CD4-positive, alpha-beta T cell (primary cell): Measurements from ENCODE around the gene FARP1. TPM values are rescaled to one million over a fixed set of nuclear protein-coding genes. Genes with fewer than 3 reads are reported as not detected.

Experiments used
- ATAC-seq: fragments of 200-7000 bp; cut with Tn5 transposase; one replicate; pipeline ENCODE4 v1.10.0; 2022; ENCODE audit warnings: mild to moderate bottlenecking; ENCODE audit not compliant: poor library complexity
- CTCF ChIA-PET: fragments of 350-600 bp; sonication (Branson Sonifier 250); formaldehyde crosslinking; loops from one replicate; lab custom pipeline; 2021; ENCODE audit warnings: antibody characterized with exemption, inconsistent platforms; lab: Charles Lee
- POLR2A ChIA-PET: fragments of 350-600 bp; sonication (Branson Sonifier 250); formaldehyde crosslinking; loops from one replicate; lab custom pipeline; 2021; ENCODE audit warnings: antibody characterized with exemption, inconsistent platforms; lab: Charles Lee
- DNase-seq, 14 experiments: peaks; one replicate each; pipeline ENCODE4 v3.0.0-alpha.2; 2013 to 2020; ENCODE audit warnings: mixed read lengths in 2 of 14
- H3K27ac ChIP-seq, 2 donors: one replicate each; pipeline versions ENCODE4 v1.5.1 to v1.7.0; 2013; ENCODE audit warnings: low read length in 2 of 2, low read depth in 1 of 2, mild to moderate bottlenecking in 1 of 2
- H3K27me3 ChIP-seq, 2 experiments: 1 replicate in 1 of 2; 2 replicates in 1 of 2; pipeline versions ENCODE4 v1.6.1 to v1.7.0; 2013; ENCODE audit warnings: low read length in 2 of 2, control low read depth in 1 of 2, mild to moderate bottlenecking in 1 of 2, moderate library complexity in 1 of 2; ENCODE audit not compliant: insufficient read depth in 2 of 2, control insufficient read depth in 1 of 2
- H3K36me3 ChIP-seq: one replicate; pipeline ENCODE4 v1.6.1; 2013; ENCODE audit warnings: low read length, control low read depth; ENCODE audit not compliant: insufficient read depth
- H3K4me1 ChIP-seq: one replicate; pipeline ENCODE4 v1.6.1; 2013; ENCODE audit warnings: low read length, control low read depth; ENCODE audit not compliant: insufficient read depth
- H3K4me3 ChIP-seq: one replicate; pipeline ENCODE4 v1.5.1; 2013; ENCODE audit warnings: mild to moderate bottlenecking, low read length, moderate library complexity
- H3K9me3 ChIP-seq, 2 experiments: 1 replicate in 1 of 2; 2 replicates in 1 of 2; pipeline versions ENCODE4 v1.6.1 to v1.7.0; 2013; ENCODE audit warnings: low read length in 2 of 2, mild to moderate bottlenecking in 2 of 2, control low read depth in 1 of 2, moderate library complexity in 1 of 2; ENCODE audit not compliant: control insufficient read depth in 1 of 2, insufficient read depth in 1 of 2
- H3K27ac Mint-ChIP-seq: one replicate; pipeline ENCODE4 v1.8.0; 2020; ENCODE audit warnings: mixed read lengths
- H3K27me3 Mint-ChIP-seq: one replicate; pipeline ENCODE4 v1.8.0; 2021; ENCODE audit warnings: mixed read lengths
- H3K36me3 Mint-ChIP-seq: one replicate; pipeline ENCODE4 v1.8.0; 2021; ENCODE audit warnings: low read depth, mixed read lengths
- H3K4me1 Mint-ChIP-seq: one replicate; pipeline ENCODE4 v1.8.0; 2021; ENCODE audit warnings: low read depth, mixed read lengths
- H3K4me3 Mint-ChIP-seq: one replicate; pipeline ENCODE4 v1.8.0; 2020; ENCODE audit warnings: mild to moderate bottlenecking, mixed read lengths
- H3K9me3 Mint-ChIP-seq: one replicate; pipeline ENCODE4 v1.8.0; 2020; ENCODE audit warnings: mixed read lengths
- intact Hi-C, 2 experiments: fragments of 100-400 bp; cut with DNase I in 1 of 2; cut with micrococcal nuclease in 1 of 2; formaldehyde crosslinking; loops; one replicate each; pipeline versions ENCODE4 v1.15.1 to v1.9.0; 2023 to 2025; cut with DNase I, micrococcal nuclease
- total RNA-seq, 174 experiments: library from RNA in 2 of 174; stranded (reverse) in 2 of 174; gene quantifications; one replicate each; pipeline ENCODE4 v1.2.3 and lab custom pipeline; 2021 to 2026
- TF ChIP-seq, protein P1 (sequence below): fragments of 200-600 bp; IDR thresholded peaks from one replicate; pipeline ENCODE4 v1.8.0; 2022; ENCODE audit warnings: antibody characterized with exemption, mild to moderate bottlenecking

FARP1 gene
- total RNA-seq, 2 experiments from 2014 or later = 0.30 TPM; not detected in 1

GRCh38 chr13:98175043-98175442 is 32.1 kb downstream of the FARP1 start:
- no peaks in the 10 kb centered on the region for H3K36me3 Mint-ChIP-seq
- DNase-seq (no peak), ATAC-seq (no peak)
- no peak overlapping the region for H3K4me3 Mint-ChIP-seq
- TF ChIP-seq, protein P1, sequence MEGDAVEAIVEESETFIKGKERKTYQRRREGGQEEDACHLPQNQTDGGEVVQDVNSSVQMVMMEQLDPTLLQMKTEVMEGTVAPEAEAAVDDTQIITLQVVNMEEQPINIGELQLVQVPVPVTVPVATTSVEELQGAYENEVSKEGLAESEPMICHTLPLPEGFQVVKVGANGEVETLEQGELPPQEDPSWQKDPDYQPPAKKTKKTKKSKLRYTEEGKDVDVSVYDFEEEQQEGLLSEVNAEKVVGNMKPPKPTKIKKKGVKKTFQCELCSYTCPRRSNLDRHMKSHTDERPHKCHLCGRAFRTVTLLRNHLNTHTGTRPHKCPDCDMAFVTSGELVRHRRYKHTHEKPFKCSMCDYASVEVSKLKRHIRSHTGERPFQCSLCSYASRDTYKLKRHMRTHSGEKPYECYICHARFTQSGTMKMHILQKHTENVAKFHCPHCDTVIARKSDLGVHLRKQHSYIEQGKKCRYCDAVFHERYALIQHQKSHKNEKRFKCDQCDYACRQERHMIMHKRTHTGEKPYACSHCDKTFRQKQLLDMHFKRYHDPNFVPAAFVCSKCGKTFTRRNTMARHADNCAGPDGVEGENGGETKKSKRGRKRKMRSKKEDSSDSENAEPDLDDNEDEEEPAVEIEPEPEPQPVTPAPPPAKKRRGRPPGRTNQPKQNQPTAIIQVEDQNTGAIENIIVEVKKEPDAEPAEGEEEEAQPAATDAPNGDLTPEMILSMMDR = no peak
- no peak overlapping the region for H3K4me3 ChIP-seq
- H3K9me3 ChIP-seq = peaks cover 0 to 13% of the 10 kb centered on the region in 2 experiments
- H3K9me3 Mint-ChIP-seq = no peaks in the 10 kb centered on the region
- H3K27ac ChIP-seq = no peak overlapping the region
- no peaks in the 10 kb centered on the region for H3K27me3 ChIP-seq
- H3K4me1 ChIP-seq = no peaks in the 10 kb centered on the region
- intact Hi-C loops = no loop called here
- peaks cover 32% of the 10 kb centered on the region for H3K27me3 Mint-ChIP-seq
- ChIA-PET CTCF (interaction anchor here (0.7 kb wide), 1 partner anchor 1727 kb away, joined by 3 read pairs; no protein-coding TSS in a partner anchor), POLR2A (no interaction called here)
- no peaks in the 10 kb centered on the region for H3K4me1 Mint-ChIP-seq
- H3K36me3 ChIP-seq = no peaks in the 10 kb centered on the region
- H3K27ac Mint-ChIP-seq = no peak overlapping the region

GRCh38 chr13:98175823-98176222 is 32.9 kb downstream of the FARP1 start:
- H3K27me3 Mint-ChIP-seq = peaks cover 30% of the 10 kb centered on the region
- H3K9me3 Mint-ChIP-seq = peaks cover 2% of the 10 kb centered on the region
- H3K4me1 ChIP-seq = no peaks in the 10 kb centered on the region
- no peak overlapping the region for H3K27ac Mint-ChIP-seq
- H3K4me3 ChIP-seq = no peak overlapping the region
- no peak overlapping the region for H3K27ac ChIP-seq
- H3K9me3 ChIP-seq = peaks cover 0 to 13% of the 10 kb centered on the region in 2 experiments
- H3K36me3 Mint-ChIP-seq = no peaks in the 10 kb centered on the region
- POLR2A ChIA-PET = no interaction called here
- H3K4me1 Mint-ChIP-seq = no peaks in the 10 kb centered on the region
- CTCF ChIA-PET = interaction anchor here (0.7 kb wide), 1 partner anchor 1726 kb away, joined by 3 read pairs; no protein-coding TSS in a partner anchor
- ATAC-seq = no peak
- no peaks in the 10 kb centered on the region for H3K27me3 ChIP-seq
- no peak overlapping the region for H3K4me3 Mint-ChIP-seq
- no peak for DNase-seq
- TF ChIP-seq, protein P1 = no peak
- intact Hi-C loops = no loop called here
- no peaks in the 10 kb centered on the region for H3K36me3 ChIP-seq

GRCh38 chr13:98176777-98177608 is 34.1 kb downstream of the FARP1 start, which contains the start of gene RNF113B:
TSS of gene RNF113B (minus strand) at chr13:98177269. CDS start at chr13:98177236, 33 bp downstream.
- TF ChIP-seq, protein P1 = no peak
- POLR2A ChIA-PET = no interaction called here

More at GRCh38 chr13:98176777-98177608, 34.1 kb downstream of the FARP1 start, which contains the start of gene RNF113B:
- no peaks in the 10 kb centered on the region for H3K36me3 ChIP-seq
- H3K4me3 Mint-ChIP-seq = no peak within 1 kb of the TSS
- DNase-seq (no peak), ATAC-seq (no peak)
- H3K36me3 Mint-ChIP-seq = no peaks in the 10 kb centered on the region
- CTCF ChIA-PET = no interaction called here
- H3K27ac ChIP-seq = no peak within 1 kb of the TSS
- no peak within 1 kb of the TSS for H3K27ac Mint-ChIP-seq
- H3K4me1 ChIP-seq = no peaks in the 10 kb centered on the region
- no peaks in the 10 kb centered on the region for H3K4me1 Mint-ChIP-seq
- H3K9me3 ChIP-seq = peaks cover 0 to 13% of the 10 kb centered on the region in 2 experiments
- H3K9me3 Mint-ChIP-seq = peaks cover 2% of the 10 kb centered on the region
- intact Hi-C loops = no loop called here
- peaks cover 19% of the 10 kb centered on the region for H3K27me3 Mint-ChIP-seq
- no peaks in the 10 kb centered on the region for H3K27me3 ChIP-seq
- H3K4me3 ChIP-seq = no peak within 1 kb of the TSS
